ENCODE data around the gene PIK3CA. TPM values are rescaled to one million over a fixed set of nuclear protein-coding genes. Genes with fewer than 3 reads are reported as not detected.
A peak's percentile ranks its signal among the peaks of the same experiment; 100 is the strongest.

The PIK3CA gene
- total and polyA plus RNA-seq, 10 of the 15 experiments (the other 5 are each of a cell fraction or from before 2014, with no cell fraction given), result 3.0 to 18.6 (median 9.0) TPM

- peak; percentile 98 for TF ChIP-seq RUNX3 (IDR thresholded peaks at IDR 0.05; ENCODE audit: low read length)
- 0 out of 2 replicates have a peak, but pooled peaks have one; percentile 38 for TF ChIP-seq MYB (IDR thresholded peaks at IDR 0.05; ENCODE audit: borderline replicate concordance, low read depth, low read length)
- no peak for TF ChIP-seq CTCF (IDR thresholded peaks at IDR 0.05 in 2 of 3, conservative IDR thresholded peaks at IDR 0.05 in 1 of 3; ENCODE audit: control insufficient read depth in 2 of 3, extremely low read depth in 1 of 3, insufficient read depth in 1 of 3, low read depth in 3 of 3, low read length in 3 of 3)
- no peak for TF ChIP-seq CHD4 (IDR thresholded peaks at IDR 0.05)
- TF ChIP-seq ETV6 (conservative IDR thresholded peaks at IDR 0.05 in 1 of 2, IDR thresholded peaks at IDR 0.05 in 1 of 2; ENCODE audit: borderline replicate concordance in 1 of 2, low read depth in 1 of 2), result no peak
- TF ChIP-seq BMI1 (IDR thresholded peaks at IDR 0.05; ENCODE audit: borderline replicate concordance), result peak; percentile 46; the same call in 1 of the 2 replicates
- TF ChIP-seq HSF1 (IDR thresholded peaks at IDR 0.05; ENCODE audit: low read depth, low read length), result no peak
- no peak for TF ChIP-seq NR2C2 (IDR thresholded peaks at IDR 0.05; ENCODE audit: borderline replicate concordance, control insufficient read depth, insufficient read length, low read depth)
- TF ChIP-seq NRF1 (conservative IDR thresholded peaks at IDR 0.05; ENCODE audit: low read depth, low read length), result no peak
- TF ChIP-seq YY1 (IDR thresholded peaks at IDR 0.05; ENCODE audit: low read depth, low read length), result no peak
- no peak for TF ChIP-seq SRF (IDR thresholded peaks at IDR 0.05; ENCODE audit: low read depth in 2 of 2, low read length in 2 of 2)
- no peak for TF ChIP-seq MTA3 (IDR thresholded peaks at IDR 0.05; ENCODE audit: borderline replicate concordance, low read length)
- TF ChIP-seq FOXK2 (IDR thresholded peaks at IDR 0.05), result no peak
- TF ChIP-seq SUPT20H (IDR thresholded peaks at IDR 0.05; ENCODE audit: borderline replicate concordance, control insufficient read depth, low read depth, low read length), result no peak
- TF ChIP-seq PAX8 (IDR thresholded peaks at IDR 0.05), result no peak
- TF ChIP-seq CREM (IDR thresholded peaks at IDR 0.05; ENCODE audit: low read depth), result no peak
- TF ChIP-seq CHD2 (IDR thresholded peaks at IDR 0.05; ENCODE audit: borderline replicate concordance, low read depth, low read length), result no peak
- no peak for TF ChIP-seq CREB1 (IDR thresholded peaks at IDR 0.05; ENCODE audit: low read depth)
- no peak for TF ChIP-seq RAD21 (IDR thresholded peaks at IDR 0.05; ENCODE audit: insufficient read depth, low read depth, low read length)
- no peak for TF ChIP-seq ZNF687 (IDR thresholded peaks at IDR 0.05)
- peak; percentile 67; the same call in 1 of the 2 replicates for TF ChIP-seq IRF5 (IDR thresholded peaks at IDR 0.05; ENCODE audit: borderline replicate concordance)
- TF ChIP-seq GATAD2B (conservative IDR thresholded peaks at IDR 0.05; ENCODE audit: low read depth), result peak; percentile 65; the same call in 1 of the 2 replicates
- TF ChIP-seq POLR2A (IDR thresholded peaks at IDR 0.05; ENCODE audit: low read depth, low read length), result no peak
Measured at GRCh38 chr3:179147514-179147872, 664 bp upstream of the PIK3CA start (continued).

Measured in GM12878 (cell line).